ENCODE results near the gene TBX18.

The TBX18 gene

DNA sequence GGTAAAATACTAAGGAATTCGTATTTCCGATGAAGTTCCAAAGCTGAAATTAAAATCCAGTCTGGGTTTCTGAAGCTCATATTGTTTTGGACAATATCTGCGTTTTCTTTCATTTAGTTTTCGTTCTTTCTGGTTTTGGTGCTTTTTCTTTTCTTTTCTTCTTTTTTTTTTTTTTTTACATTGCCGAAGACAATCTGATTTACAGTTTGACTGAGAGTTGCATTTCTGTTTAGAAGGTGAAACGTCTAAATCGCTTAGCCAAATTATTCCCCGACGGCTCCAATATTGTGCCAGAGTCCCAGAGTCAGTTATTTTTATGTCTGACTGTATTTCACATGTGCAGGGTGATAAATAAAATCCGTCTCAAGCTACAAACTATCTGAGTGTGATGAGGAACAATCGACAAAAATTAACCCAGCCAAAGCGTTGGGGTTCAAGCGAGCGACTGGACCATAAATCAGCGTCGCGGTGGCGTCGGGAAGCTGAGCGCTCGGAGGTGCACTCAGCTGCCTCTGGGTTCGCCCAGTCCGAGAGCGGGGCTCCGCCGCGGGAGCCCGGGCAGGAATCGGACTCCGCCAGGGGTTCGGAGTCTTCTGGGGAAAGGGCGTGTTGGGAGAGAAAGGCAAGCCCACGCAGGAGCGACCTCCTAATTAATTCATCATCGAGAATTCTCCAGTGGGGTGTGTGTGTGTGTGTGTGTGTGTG lies 8.2 kb upstream of the TBX18 start:
- DNase-seq (ENCODE audit: low read depth) = no peak

DNA sequence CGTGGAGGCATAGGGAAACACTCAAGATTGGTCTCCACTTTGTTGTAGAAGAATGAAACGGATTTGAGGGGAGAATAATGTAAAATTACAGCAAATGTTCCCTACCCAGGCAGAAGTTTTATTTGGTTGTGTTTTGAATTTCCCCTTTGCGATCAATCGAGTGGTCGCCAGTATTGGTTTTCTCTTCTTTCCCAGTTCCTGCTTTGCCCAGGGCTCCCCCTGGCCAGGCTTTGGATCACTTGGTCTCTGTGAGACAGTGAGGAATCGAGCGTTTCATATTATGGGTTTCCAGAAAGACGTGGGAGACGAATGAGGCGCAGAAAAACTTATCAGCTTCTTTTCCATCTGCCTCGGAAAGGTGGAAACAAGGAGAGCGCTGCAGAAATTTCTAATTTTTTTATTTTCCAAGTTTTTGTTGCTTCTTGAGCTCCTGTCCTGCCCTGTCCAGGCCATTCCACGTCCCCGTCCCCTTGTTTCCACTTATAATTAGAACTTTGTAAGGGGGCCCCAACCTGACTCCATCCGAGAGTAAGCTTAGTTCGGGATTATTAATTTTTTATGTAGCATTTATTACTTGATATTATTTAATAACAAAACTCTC lies 7.5 kb upstream of the TBX18 start:
- DNase-seq (ENCODE audit: low read depth) = no peak

DNA sequence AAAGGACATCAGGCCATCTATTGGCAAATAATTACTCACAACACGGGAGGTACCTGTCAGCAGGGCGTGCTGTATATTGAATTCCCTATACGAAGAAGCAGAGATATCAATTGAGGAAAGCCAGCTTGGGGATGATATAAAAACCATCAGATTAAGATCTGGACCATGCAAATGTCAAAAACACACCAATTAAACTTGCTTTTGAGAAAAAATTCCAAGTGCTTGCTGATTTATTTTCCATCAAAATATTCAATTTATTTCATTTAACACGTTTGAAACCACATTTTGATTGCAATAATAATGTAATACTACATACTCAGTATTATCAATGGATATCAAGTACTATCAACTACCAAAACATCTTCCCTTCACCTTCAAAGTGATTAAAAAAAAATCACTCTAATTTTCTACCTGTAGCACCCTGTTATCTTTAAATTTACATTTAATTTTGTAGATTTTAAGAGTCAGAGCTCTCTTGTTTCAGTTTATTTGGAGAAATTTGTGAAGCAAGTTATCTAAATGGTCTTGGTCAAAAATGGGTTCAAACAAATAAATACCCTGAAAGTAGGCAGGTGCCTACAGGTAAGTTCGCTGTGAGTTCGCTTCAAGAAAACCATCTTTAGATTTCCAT lies 6.8 kb upstream of the TBX18 start:
- no peak for DNase-seq (ENCODE audit: low read depth)

DNA sequence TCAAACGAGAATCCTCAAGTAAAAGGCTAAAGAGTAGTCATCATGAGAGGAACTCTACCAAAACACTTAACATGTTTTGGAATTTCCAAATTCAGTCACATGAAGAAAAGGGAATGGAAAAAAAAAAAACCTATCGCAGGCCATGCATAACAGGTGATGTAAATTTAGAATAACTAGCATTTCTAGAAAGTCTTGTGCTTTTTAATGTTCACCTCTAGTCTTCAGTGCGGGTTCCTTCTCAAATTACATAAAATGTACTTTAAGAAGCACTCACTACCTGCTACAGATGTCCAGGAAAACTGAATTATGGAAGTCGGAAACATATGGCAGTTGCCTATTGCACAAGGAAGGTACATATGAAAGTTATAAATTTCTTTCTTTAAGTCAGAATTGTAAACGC lies 6.1 kb upstream of the TBX18 start:
- DNase-seq (ENCODE audit: low read depth) = no peak

DNA sequence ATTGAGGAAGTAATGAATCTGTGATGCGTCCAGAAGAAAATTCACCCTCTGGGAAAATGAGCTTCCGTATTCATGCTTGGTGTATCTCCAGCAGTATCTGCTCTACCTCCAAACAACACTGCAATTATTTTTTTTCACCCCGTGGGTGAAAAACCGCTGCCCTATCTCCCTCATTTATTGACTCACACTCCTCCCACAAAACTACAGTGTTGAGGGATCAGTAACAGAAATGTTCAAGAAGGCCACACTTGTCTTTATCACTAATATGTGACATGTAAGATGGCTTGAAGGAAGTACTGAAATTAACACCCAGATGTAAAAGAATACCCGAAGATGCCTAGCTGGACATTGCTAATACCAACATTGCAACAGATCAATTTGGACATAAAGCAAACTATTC lies 4.9 kb upstream of the TBX18 start:
- DNase-seq (ENCODE audit: low read depth) = no peak

DNA sequence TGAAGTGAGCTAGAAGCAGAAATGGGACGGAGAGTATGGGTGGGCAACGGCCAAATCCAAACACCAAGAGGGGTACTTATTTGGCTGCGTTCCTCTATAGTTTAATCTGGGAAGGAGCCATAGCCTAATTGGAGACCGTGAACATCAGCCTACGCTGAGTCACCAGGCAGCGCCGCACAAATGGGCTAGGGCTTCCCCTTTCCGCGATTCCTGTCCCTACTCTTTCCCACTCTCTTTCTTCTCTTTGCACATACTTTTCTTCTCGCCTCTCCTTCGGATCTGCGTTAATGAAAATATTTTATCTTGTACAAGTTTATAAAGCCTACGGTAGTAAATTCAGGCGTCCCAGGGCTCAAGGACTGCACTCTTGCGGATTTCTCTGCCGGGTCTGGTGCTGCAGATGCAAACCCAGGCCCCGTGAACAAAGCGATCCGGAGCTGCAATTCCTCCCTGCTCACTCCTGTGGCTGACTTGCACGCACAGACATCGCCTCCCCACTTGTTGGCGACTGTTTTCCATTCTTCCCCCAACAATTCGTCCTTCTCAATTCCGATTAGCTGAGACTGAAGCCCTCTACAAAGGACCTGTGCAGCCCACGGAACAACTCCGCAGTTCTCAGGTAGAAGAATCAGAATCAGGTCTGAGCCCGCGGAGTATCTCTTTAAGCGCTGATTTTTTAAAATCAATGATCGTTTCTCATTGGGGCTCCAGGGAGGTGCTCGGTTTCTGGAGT lies 4.2 kb upstream of the TBX18 start:
- DNase-seq (ENCODE audit: low read depth) = no peak

DNA sequence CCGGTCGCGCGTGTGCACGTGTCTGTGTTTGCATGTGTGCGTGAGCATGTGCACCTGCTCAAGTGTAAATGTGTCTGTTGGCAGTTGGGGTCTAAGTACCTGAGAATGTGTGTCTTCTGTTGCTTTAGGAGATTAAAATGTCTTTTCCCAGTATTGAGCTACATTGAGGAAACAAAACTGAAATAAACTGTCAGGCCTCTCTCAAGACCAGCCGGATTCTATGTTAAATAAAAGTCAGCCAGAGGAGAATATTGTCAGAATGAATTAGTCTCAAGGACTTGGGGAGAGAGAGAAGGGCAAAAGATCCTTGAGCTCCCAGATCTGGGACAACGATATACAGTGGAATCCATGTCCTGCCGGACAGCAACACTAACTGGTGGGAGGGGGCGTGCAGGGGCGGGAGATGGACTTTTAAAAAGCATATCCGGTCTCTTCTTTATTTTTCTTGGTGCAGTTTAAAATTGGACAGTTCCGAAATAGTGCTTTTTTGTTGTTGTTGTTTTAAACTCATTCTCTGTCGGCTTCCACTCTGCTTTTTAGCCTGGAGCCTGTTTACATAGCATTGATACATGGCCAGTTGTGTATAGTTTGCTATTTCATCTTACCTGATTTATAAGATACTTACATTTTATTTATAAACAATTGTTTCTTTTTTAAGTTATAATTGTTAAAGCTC lies 3.3 kb upstream of the TBX18 start:
- DNase-seq (ENCODE audit: low read depth) = no peak

DNA sequence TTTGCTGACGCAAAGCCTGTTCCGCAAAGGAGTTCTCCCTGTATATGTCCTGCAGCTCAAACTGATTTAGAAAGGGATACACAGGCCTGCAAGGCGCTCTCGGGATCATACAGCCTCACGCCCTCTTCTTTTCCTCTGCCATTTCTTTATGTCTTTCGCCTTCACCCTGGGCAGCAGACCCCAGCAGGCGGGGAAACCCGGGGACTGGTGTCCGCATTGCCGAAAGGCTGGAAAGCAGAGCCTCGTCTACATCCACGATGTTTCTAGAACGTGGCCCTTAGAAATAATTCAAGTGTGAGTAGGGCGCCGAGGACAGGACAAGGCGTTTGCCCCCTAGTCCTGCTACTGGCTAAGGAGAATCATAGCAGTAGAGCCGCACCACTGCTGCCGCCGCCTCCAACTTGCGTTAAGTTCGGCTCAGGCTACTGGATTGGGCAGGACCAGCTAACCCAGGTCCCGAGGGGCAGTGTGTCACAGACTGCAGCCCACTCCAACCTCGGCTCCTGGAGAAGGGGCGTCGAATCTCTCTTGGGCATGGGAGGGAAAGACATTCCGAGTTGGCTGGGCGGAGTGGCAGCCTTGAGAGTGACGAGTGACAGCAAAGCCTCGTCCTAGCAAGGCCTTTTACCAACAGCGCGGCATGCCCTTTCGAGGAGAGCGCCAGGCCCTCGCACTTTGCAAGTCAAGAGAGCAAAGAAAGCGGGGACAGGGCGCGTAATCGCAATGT lies 2.6 kb upstream of the TBX18 start:
- DNase-seq (ENCODE audit: low read depth) = no peak

DNA sequence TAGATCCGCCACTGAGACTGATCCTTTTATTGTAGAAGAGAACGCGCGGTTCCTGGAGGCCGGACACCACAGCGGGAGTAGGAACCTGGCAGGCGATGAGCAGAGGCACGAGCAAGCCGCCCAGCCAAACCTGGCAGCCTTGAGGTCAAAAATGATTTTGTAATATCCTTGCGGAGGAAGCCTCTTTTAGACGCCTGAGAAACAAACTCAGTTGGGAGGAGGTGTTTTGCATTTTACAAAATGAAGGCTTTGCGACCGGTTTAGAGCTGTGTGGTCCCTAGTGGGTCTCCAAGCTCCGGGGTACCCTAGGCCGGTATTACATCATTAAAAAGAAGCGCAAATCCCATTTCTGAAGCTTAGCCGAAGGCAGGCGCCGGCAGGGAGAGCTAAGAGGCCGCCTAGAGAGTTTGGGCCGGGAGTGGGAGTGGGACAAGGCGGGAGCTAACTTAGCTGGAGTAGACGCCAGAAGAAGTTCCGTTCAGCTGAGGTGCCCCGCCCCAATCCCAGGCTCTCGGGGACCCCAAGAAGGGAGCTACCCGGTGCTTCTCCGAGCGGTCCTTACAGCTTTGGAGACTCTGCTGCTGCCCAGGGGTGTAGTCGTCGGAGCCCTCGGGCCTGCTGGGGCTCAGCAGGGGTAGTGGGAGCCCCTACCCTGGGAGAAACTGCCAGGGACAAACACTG lies 1.9 kb upstream of the TBX18 start:
- no peak for DNase-seq (ENCODE audit: low read depth)

DNA sequence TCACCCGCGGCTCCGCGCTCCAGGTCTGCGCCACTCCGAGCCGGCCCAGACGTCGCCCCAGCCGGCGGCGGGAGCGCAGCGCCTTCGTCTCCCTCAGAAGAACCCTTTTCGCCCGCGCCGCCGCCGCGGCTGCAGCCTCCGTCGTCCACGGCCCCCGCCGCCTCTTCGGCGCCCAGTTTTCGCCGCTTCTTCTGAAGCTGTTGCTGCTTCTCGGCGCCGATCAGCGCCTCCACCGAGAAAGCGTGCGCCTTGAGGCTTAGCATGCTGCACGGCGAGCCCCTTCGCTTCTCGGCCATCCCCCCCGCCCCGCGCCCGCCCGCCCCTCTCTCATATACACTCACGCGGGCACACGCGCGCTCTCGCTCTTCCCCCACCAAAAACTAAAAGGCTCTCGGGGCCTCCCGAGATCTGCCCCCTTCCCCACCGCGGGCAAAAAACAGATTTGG lies 489 bp downstream of the TBX18 start:
- DNase-seq (ENCODE audit: low read depth) = no peak

DNA sequence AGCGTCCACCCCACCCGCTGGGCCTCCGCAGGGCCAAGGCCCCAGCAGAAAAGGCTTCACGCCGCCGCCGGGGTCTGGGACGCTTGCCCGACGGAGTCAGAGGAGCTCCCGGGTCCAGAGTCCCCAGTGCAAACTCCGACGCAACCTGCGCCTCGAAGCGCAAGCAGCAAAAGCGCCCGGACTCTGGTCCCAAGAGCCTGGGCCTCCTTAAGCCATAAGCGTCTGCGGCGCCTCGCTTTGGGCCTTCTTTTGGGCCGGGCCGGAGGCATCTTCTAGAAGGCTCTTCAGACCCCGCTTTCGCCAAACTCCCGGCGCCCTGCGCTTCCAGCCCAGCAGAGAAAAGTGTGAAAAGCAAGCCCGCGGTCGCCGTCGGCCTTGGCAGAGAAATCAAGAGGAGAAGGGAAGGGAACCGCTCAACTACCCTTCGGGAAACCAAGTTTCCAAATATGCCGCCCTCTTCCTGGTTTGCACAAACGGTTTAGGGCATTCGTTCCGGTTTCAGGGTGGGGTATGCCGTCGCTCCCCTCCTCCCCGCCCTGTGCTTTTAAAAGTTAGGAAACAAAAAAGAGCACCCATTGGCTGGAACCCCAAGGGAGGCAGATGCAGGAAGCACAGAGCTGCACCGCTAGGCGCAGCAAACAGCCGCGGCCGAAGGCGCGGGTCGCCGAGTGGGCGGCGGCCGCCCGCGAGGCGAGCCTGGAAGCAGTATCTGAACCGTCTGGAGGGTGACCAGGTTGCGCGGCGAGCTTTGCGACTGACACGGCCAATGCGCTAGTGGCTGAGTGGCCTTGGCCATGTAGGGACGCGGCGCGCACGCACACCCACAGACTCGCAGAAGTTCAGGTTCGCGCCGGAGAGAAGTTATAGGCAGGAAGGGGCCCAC lies 1.2 kb downstream of the TBX18 start:
- DNase-seq (ENCODE audit: low read depth) = no peak

DNA sequence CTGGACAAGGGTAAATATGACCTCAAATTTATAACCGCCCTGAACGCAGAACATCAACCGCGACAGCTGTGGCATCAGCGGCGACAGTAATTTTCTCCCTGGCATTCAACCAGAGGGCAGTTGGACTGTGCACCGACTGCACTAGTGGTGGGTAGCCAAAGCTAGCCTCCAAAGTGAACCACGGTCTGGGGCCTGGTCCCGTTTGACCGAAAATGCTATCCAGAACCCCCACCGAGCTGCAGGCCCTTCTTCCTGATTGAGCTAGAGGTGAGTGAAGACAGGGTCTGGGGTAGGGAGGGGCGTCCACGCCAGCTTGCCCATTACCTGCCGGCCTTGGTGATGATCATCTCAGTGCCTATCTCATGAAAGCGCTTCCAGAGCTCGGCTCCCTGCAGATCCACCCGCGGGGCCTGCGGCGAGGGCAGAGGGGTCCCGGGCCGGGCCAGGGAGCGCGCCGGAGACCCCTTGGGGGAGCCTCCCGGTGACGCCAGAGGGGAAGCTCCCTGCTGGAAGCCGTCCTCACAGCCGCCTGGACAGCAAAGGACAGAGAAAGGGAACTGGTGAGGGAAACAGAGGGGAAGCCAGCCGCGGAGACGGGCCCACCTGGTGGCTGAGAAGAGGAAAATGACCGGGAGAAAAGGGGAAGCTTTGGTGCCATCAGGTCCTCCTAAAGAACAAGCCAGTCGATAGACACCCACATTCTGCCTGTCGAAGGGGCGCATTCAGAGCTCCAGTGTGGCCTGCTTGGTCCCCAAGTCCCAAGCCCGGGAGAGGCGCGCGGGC lies 2.0 kb downstream of the TBX18 start:
- no peak for DNase-seq (ENCODE audit: low read depth)

DNA sequence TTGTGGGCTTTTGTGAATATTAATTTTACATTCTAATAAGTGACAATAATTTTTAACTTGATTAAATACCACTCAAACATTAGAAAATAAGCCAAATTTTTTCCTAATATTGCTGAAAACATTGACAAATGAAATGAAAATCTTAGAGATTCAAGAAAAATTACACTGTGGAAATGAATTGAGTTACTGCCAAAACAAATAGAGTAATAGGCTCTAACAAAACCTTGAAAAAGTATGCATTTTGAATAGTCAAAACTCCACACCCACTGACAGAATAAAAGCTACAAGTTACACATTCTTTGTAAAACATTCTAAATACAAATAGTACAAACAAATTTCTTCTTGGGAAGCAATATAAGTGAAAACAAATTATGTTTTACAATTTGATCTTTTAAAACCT lies 5.9 kb downstream of the TBX18 start:
- no peak for DNase-seq (ENCODE audit: low read depth)

DNA sequence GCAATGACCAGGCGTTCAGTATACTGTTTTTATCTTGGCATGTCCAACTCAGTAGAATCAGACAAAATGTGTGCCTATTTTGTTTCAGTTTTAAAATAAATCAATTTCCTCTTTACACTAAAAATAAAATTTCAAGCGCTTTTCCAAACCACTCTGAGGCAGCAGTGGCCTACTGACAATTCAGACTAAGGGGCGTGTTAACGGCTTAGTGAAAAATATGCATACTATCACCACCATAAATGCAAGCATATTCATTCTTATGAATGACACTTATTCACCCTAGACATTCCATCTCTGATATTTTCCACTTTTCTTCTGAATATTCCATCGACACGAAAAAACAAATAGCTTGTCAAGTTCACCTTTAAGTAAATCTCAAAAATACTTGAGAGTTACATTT lies 7.5 kb downstream of the TBX18 start:
- DNase-seq (ENCODE audit: low read depth) = no peak

DNA sequence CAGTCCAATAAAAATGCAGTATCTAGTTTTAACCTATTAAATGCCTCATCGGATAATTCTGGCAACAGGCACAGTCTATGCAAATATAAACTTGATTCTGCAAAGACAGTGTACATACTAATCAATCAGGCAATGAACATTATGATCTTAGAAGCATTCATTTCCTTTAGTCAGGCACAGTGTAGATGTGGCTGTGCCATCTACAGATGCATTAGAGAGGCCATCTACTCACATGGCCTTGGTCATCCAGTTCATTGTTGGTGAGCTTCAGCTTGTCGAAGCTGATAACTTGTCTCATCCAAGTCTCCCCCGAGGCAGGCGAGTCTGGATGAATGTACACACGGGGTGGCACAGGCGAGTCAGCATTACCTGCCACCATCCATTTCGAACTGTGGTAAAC lies 7.9 kb downstream of the TBX18 start:
- no peak for DNase-seq (ENCODE audit: low read depth)

DNA sequence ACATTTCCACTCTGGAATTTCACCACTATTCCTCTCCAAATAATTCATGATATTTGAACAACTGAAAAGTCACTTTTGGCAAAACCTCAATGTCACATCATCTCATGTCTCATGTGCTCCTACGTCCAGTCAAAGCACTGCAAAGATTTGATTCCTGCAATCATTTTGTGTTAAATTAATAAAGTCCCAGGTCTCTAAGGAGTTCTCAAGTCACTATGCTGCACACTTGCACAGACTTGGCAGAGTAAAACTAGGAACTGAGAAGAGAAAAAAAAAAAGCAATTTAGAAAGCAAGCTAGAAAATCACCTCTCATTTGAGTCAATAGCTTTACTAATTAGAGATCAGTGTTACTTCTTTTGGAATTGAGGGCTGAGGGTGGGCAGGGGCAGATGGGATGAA lies 11.2 kb downstream of the TBX18 start:
- no peak for DNase-seq (ENCODE audit: low read depth)

DNA sequence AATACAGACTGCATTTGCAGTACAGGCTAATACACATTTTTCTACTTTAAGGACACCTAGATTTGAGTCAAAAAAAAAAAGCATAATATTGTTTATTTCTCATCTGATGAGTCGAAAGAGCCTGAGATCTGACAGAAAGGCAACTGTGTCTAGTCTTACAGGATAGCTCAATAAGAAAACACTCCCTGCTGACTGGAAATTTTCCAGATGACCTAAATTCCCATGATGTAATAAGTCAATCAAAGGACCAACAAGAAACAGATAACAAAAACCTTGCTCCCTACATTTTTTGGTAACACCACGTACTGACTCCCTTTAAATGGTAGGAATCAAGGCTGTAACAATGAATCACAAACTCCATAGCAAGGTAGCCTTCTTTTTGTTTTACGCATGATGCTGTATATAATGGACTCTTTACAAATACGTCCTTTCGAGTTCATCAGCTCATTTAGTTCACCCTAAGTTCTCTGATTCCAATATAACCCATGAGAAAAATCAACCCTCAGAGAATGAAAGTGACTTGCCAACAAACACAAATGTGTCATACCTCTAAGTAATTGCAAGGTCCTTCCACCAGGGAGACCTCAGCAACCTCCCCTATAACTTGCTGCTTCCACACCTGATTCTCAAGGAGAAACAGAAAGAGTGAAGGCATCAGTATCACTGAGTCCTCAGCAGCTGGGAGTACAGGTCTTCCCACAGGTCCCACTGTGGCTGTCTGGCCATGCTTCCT lies 12.1 kb downstream of the TBX18 start:
- DNase-seq (ENCODE audit: low read depth) = no peak

DNA sequence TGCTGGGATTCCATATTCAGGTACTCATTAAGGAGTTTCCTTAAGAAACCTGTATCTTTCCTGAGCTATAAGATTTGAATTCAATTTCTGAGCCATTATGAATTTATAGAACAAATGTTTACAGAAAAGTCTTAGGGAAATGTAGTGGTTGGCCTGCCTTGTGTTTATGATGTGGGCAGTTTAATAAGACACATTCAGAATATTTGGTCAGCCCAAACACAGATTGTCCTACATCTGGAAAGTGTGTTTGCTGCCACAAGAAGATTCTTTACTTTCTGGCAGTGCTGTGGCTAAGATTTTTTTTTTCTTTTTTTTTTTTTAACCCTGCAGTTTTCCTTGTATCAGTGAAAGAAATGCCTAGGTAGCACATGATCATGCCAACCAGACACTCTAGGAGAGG lies 15.2 kb downstream of the TBX18 start:
- no peak for DNase-seq (ENCODE audit: low read depth)

DNA sequence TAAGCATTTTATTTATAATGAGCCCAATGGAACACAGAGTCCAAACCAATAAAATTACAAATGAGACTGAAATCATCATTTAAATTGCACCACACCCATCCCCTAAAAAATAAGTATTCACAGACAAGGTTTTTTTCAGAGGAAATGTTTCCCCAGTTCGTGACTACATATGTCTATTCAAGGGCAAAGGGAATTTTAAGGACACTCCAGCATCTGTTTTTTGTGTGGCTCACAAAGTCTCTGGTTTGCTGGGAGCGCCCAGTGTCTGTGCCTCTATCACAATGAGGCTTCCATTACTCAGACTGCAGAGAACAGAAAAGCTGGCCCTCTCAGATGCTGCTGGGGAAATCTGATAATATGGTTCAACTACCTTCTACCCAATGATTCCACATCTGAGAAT lies 16.0 kb downstream of the TBX18 start:
- no peak for DNase-seq (ENCODE audit: low read depth)

All from activated gamma-delta T cell treated with anti-CD3 and anti-CD28 coated beads, Interleukin-2, amount 50 U/mL, for 16 hours (primary cell).